Neuron (in vitro differentiated cells): ENCODE results near the gene ASPDH.

Experiments
- H2AFZ ChIP-seq: one replicate; pipeline ENCODE4 v1.6.1; 2013; ENCODE audit warnings: low read depth, mild to moderate bottlenecking, inconsistent platforms, low read length, moderate library complexity
- H3K27me3 ChIP-seq: one replicate; pipeline ENCODE4 v1.6.1; 2013; ENCODE audit warnings: low read length; ENCODE audit not compliant: insufficient read depth
- H3K36me3 ChIP-seq: one replicate; pipeline ENCODE4 v1.6.1; 2013; ENCODE audit warnings: low read length; ENCODE audit not compliant: insufficient read depth
- H3K4me1 ChIP-seq: one replicate; pipeline ENCODE4 v1.6.1; 2013; ENCODE audit warnings: low read length; ENCODE audit not compliant: insufficient read depth
- H3K4me3 ChIP-seq: 2 replicates; pipeline ENCODE4 v1.5.1; 2013; ENCODE audit warnings: mild to moderate bottlenecking, low read length, moderate library complexity
- H3K9me3 ChIP-seq: one replicate; pipeline ENCODE4 v1.6.1; 2013; ENCODE audit warnings: low read length

Gene ASPDH

DNA sequence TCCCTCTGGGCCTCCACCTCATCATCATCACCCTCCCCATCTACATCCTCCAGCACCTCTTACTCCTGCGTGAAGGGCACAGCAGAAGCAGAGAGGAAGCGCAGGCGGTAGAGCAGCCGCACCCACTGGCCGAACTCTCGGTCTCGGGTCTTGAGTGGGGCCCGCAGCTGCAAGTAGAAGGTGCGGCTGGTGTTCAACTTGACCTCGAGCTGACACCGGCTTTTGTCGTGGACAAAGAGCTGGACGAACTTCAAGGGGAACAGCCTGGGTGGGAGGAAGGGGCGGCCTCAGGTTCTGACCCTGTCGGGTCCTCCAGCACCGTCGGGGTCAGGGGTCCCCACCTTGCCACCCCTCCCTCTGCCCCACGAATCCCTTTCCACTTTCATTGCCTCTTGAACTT lies 46.1 kb downstream of the ASPDH start:
- H3K27me3 ChIP-seq, result no peaks in the 10 kb centered on the region
- H3K4me3 ChIP-seq, result no peak overlapping the region
- peaks cover 15% of the 10 kb centered on the region for H3K4me1 ChIP-seq
- no peak overlapping the region for H2AFZ ChIP-seq
- no peaks in the 10 kb centered on the region for H3K9me3 ChIP-seq
- H3K36me3 ChIP-seq, result no peaks in the 10 kb centered on the region

GRCh38 chr19:50466706-50467039 lies 47.0 kb downstream of the ASPDH start:
- Histone ChIP-seq H3K27me3 (no peaks in the 10 kb centered on the region), H2AFZ (no peak overlapping the region), H3K9me3 (no peaks in the 10 kb centered on the region), H3K4me1 (peaks cover 15% of the 10 kb centered on the region), H3K36me3 (no peaks in the 10 kb centered on the region), H3K4me3 (no peak overlapping the region)

DNA sequence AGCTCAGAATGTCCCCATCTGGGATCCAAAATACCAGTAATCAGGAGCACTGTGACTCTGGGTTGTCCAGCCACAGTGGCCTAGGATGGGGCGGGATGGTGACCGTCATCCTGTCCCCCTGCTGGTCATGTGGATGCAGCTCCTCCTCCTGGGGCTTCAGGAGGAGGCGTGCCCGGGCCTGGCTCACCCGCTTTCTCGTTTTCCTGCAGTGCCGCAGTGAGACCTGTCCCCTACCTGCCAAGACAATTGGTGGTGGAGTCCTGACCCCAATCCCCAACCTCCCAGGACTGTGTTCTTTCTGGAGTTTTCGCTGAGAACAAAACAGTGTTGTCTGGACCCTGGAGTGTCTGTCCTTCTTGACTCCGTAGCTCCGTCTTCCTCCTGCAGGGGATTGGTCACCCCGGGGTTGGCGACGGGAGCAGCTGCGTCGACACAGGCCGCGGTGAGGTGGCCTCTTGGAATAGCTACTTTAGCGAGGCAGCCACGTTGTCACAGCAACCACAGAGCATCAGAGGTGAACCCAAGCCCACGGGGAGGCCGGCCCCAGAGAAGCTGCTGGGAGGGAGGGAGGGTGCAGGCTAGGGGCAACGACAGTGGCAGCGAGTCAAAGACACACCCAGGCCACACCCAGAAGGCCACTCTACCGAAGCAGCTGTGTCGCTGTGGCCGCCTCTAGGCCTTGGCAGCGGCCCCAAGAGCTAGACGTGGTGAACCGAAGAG lies 47.6 kb downstream of the ASPDH start:
- peak overlapping the region; percentile 1 for H3K4me3 ChIP-seq
- no peaks in the 10 kb centered on the region for H3K27me3 ChIP-seq
- no peaks in the 10 kb centered on the region for H3K9me3 ChIP-seq
- peaks cover 15% of the 10 kb centered on the region for H3K4me1 ChIP-seq
- no peak overlapping the region for H2AFZ ChIP-seq
- H3K36me3 ChIP-seq, result no peaks in the 10 kb centered on the region

- H3K4me3 ChIP-seq, result no peak overlapping the region
- no peak overlapping the region for H2AFZ ChIP-seq
- H3K4me1 ChIP-seq, result peaks cover 23% of the 10 kb centered on the region
- no peaks in the 10 kb centered on the region for H3K36me3 ChIP-seq
- H3K27me3 ChIP-seq, result no peaks in the 10 kb centered on the region
- H3K9me3 ChIP-seq, result no peaks in the 10 kb centered on the region
Measured at GRCh38 chr19:50465000-50465399, 48.7 kb downstream of the ASPDH start.

- Histone ChIP-seq H3K27me3 (no peaks in the 10 kb centered on the region), H3K9me3 (no peaks in the 10 kb centered on the region), H3K4me1 (peaks cover 23% of the 10 kb centered on the region), H3K4me3 (no peak overlapping the region), H2AFZ (no peak overlapping the region), H3K36me3 (no peaks in the 10 kb centered on the region)
Measured at GRCh38 chr19:50464348-50464747, 49.4 kb downstream of the ASPDH start.

- H3K36me3 ChIP-seq, result no peaks in the 10 kb centered on the region
- H3K27me3 ChIP-seq, result no peaks in the 10 kb centered on the region
- H3K4me1 ChIP-seq, result peaks cover 23% of the 10 kb centered on the region
- no peaks in the 10 kb centered on the region for H3K9me3 ChIP-seq
- H2AFZ ChIP-seq, result no peak overlapping the region
- no peak overlapping the region for H3K4me3 ChIP-seq
Measured at GRCh38 chr19:50462970-50463369, 50.7 kb downstream of the ASPDH start.
